Gastroesophageal sphincter (tissue), 3 donors: Measurements from ENCODE around the gene PSMF1.

Source experiments
- EP300 ChIP-seq: sonication (generic); formaldehyde crosslinking; IDR thresholded peaks from one replicate; pipeline ENCODE4 v1.6.1; 2017; ENCODE audit warnings: antibody characterized with exemption, mild to moderate bottlenecking
- POLR2A ChIP-seq, 2 donors: fragments of 450-650 bp; IDR thresholded peaks; one replicate each; pipeline ENCODE4 v1.6.1; 2017; ENCODE audit warnings: antibody characterized with exemption in 2 of 2, mild to moderate bottlenecking in 2 of 2, moderate library complexity in 1 of 2
- TF ChIP-seq, protein P1 (sequence below), 4 experiments: fragments of 200-600 bp in 2 of 4; fragments of 450-650 bp in 2 of 4; sonication (generic) in 1 of 4; IDR thresholded peaks; one replicate each; pipeline ENCODE4 v1.5.1; 2017 to 2019; ENCODE audit warnings: antibody characterized with exemption in 4 of 4, mild to moderate bottlenecking in 2 of 4, moderate library complexity in 2 of 4

DNA sequence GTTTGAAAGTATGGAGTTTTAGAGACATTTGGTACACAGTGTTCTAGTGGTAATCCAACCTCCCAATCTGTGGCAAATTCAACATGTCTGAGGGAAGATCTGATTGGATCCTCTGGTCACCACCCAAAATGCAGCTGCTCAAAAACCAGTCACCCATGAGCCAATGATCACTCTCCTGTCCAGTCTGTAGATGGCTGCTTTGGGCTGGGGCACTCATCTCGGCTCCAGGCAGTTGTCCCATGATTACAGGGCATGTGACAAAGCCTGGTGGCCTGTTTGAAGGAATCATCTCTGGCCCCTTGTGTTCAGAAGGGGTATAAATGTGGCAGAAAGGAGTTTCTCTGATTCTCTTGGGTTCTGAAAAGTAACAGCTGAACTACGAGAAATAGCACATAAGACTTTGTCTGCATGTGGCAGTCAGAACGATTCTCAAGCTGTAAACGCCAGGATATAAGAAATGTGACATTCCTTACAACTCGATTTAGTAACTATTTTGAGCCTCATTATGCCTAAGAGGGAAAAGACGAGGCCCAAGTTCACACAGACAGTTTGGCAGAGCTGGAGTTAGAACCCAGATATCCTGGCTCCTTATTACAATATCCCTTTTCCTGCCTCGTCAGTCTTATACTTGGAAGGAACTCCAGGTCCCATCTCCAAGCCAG, 80.9 kb downstream of the PSMF1 start:
- TF ChIP-seq, protein P1, sequence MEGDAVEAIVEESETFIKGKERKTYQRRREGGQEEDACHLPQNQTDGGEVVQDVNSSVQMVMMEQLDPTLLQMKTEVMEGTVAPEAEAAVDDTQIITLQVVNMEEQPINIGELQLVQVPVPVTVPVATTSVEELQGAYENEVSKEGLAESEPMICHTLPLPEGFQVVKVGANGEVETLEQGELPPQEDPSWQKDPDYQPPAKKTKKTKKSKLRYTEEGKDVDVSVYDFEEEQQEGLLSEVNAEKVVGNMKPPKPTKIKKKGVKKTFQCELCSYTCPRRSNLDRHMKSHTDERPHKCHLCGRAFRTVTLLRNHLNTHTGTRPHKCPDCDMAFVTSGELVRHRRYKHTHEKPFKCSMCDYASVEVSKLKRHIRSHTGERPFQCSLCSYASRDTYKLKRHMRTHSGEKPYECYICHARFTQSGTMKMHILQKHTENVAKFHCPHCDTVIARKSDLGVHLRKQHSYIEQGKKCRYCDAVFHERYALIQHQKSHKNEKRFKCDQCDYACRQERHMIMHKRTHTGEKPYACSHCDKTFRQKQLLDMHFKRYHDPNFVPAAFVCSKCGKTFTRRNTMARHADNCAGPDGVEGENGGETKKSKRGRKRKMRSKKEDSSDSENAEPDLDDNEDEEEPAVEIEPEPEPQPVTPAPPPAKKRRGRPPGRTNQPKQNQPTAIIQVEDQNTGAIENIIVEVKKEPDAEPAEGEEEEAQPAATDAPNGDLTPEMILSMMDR (IDR thresholded peaks at IDR 0.05): no peak
- TF ChIP-seq POLR2A (IDR thresholded peaks at IDR 0.05): no peak
- no peak for TF ChIP-seq EP300
